ENCODE results near the gene CDH23.

- TF ChIP-seq MAFK (IDR thresholded peaks at IDR 0.05; ENCODE audit: low read length) (no peak), MYC (IDR thresholded peaks at IDR 0.05; ENCODE audit: low read depth, low read length) (no peak), MYC (CRISPR knock-in tag; IDR thresholded peaks at IDR 0.05; ENCODE audit: borderline replicate concordance, low read depth) (no peak), ZNF785 (CRISPR knock-in tag; IDR thresholded peaks at IDR 0.05) (no peak), BMI1 (IDR thresholded peaks at IDR 0.05; ENCODE audit: low read length) (no peak)
These were observed 198.9 kb downstream of the CDH23 start for GRCh38 chr10:71595649-71596048.
